22Rv1 (cell line): ENCODE data around the gene SLIT3.

Source experiments
- ZFX ChIP-seq: fragments of 450-650 bp; IDR thresholded peaks from 2 replicates; pipeline ENCODE4 v1.6.1; 2017; ENCODE audit warnings: antibody characterized with exemption, borderline replicate concordance
- TF ChIP-seq, protein P1 (sequence below): fragments of 450-650 bp; IDR thresholded peaks from 2 replicates; pipeline ENCODE4 v1.5.1; 2017; ENCODE audit warnings: mild to moderate bottlenecking

DNA sequence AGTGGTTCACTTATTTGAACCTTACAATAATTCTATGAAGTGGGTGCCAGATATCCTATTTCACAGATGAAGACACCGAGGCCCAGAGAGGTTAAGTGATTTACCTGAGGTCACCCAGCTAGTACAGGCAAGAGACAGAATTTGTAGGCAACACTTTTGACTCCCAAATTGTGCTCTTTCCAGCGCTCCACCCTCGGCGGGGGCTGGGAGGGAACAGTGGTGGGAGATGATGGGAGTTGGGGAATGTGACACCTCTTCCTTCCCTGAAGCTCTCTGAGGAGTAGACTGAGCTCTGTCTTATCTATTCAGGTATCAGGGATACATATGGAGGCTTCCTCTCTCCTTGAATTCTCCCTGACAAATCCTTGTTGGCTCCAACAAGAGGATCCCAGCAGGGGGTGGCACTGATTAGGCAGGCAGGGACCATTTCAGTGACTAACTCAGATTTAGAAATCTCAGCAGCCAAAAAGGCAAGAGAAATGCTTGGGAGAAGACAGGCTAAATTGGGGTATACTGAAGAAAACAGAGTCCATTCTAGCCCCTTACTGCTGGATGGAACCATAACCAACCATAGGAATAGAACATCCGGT lies 626.0 kb downstream of the SLIT3 start:
- TF ChIP-seq, protein P1, sequence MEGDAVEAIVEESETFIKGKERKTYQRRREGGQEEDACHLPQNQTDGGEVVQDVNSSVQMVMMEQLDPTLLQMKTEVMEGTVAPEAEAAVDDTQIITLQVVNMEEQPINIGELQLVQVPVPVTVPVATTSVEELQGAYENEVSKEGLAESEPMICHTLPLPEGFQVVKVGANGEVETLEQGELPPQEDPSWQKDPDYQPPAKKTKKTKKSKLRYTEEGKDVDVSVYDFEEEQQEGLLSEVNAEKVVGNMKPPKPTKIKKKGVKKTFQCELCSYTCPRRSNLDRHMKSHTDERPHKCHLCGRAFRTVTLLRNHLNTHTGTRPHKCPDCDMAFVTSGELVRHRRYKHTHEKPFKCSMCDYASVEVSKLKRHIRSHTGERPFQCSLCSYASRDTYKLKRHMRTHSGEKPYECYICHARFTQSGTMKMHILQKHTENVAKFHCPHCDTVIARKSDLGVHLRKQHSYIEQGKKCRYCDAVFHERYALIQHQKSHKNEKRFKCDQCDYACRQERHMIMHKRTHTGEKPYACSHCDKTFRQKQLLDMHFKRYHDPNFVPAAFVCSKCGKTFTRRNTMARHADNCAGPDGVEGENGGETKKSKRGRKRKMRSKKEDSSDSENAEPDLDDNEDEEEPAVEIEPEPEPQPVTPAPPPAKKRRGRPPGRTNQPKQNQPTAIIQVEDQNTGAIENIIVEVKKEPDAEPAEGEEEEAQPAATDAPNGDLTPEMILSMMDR, result no peak
- no peak for TF ChIP-seq ZFX
